ENCODE measurements around the gene MGAT4C.
"Not testable (repeated sequence)": the region's sequence is repeated elsewhere in the genome, so short reads cannot be mapped to it uniquely, and the experiment has no call there.

The MGAT4C gene

GRCh38 chr12:86228656-86229055 is 27.5 kb downstream of the MGAT4C start:
- DNase-seq = no peak

GRCh38 chr12:86226481-86226880 is 29.7 kb downstream of the MGAT4C start:
- no peak for DNase-seq

GRCh38 chr12:86216591-86216990 is 39.6 kb downstream of the MGAT4C start:
- DNase-seq = no peak

GRCh38 chr12:86213012-86213411 is 43.2 kb downstream of the MGAT4C start:
- no peak for DNase-seq

- no peak for DNase-seq
Observed at GRCh38 chr12:86198696-86199444, 57.3 kb downstream of the MGAT4C start.

GRCh38 chr12:86196465-86196864 is 59.7 kb downstream of the MGAT4C start:
- DNase-seq = no peak

- no peak for DNase-seq
Observed at GRCh38 chr12:86194721-86195120, 61.5 kb downstream of the MGAT4C start.

- no peak for DNase-seq
Observed at GRCh38 chr12:86193931-86194330, 62.3 kb downstream of the MGAT4C start.

GRCh38 chr12:86188226-86188625 is 68.0 kb downstream of the MGAT4C start:
- DNase-seq = no peak

- DNase-seq = no peak
Observed at GRCh38 chr12:86186449-86186848, 69.7 kb downstream of the MGAT4C start.

GRCh38 chr12:86179855-86180254 is 76.3 kb downstream of the MGAT4C start:
- no peak for DNase-seq

GRCh38 chr12:86174188-86174587 is 82.0 kb downstream of the MGAT4C start:
- no peak for DNase-seq

GRCh38 chr12:86172913-86173443 is 83.2 kb downstream of the MGAT4C start:
- DNase-seq = no peak

- DNase-seq = no peak
Observed at GRCh38 chr12:86170051-86170450, 86.1 kb downstream of the MGAT4C start.

GRCh38 chr12:86158956-86159355 is 97.2 kb downstream of the MGAT4C start:
- DNase-seq = no peak

- DNase-seq = no peak
Observed at GRCh38 chr12:86154620-86155019, 101.6 kb downstream of the MGAT4C start.

GRCh38 chr12:86148612-86149011 is 107.6 kb downstream of the MGAT4C start:
- DNase-seq = no peak

GRCh38 chr12:86148071-86148470 is 108.1 kb downstream of the MGAT4C start:
- DNase-seq = no peak

GRCh38 chr12:86145156-86145555 is 111.0 kb downstream of the MGAT4C start:
- peak; percentile 85 for DNase-seq

GRCh38 chr12:86143162-86143561 is 113.0 kb downstream of the MGAT4C start:
- DNase-seq = no peak

GRCh38 chr12:86139671-86140070 is 116.5 kb downstream of the MGAT4C start:
- DNase-seq = no peak

GRCh38 chr12:86138770-86139169 is 117.4 kb downstream of the MGAT4C start:
- DNase-seq = no peak

GRCh38 chr12:86137936-86138335 is 118.3 kb downstream of the MGAT4C start:
- no peak for DNase-seq

GRCh38 chr12:86134561-86134960 is 121.6 kb downstream of the MGAT4C start:
- no peak for DNase-seq

- not testable (repeated sequence) for DNase-seq
Observed at GRCh38 chr12:86126900-86127299, 129.3 kb downstream of the MGAT4C start.

All from COR-L47 (cell line).